Activated T-helper 1 cell treated with anti-CD3 and anti-CD28 coated beads, Interleukin-12 subunit alpha, Interleukin-12 subunit beta, Interleukin-2, Interleukin-4 antibody, amounts not matched to agents 30 ng/mL and 10 ng/mL and 1 ng/mL, durations not matched to agents 14 hours and 24 hours and 36 hours (primary cell): ENCODE results near the gene RFX8. TPM values are rescaled to one million over a fixed set of nuclear protein-coding genes. Genes with fewer than 3 reads are reported as not detected.

Source experiments
- DNase-seq: peaks from one replicate; pipeline ENCODE4 v3.0.0; 2021; ENCODE audit warnings: low spot score
- H3K27ac Mint-ChIP-seq: one replicate; pipeline ENCODE4 v1.8.0; 2021; ENCODE audit warnings: mild to moderate bottlenecking, mixed read lengths
- H3K27me3 Mint-ChIP-seq: one replicate; pipeline ENCODE4 v1.8.0; 2022; ENCODE audit warnings: mild to moderate bottlenecking, moderate library complexity, mixed read lengths; ENCODE audit not compliant: insufficient read depth
- H3K36me3 Mint-ChIP-seq: one replicate; pipeline ENCODE4 v1.8.0; 2021; ENCODE audit warnings: low read depth, mixed read lengths
- H3K4me1 Mint-ChIP-seq: one replicate; pipeline ENCODE4 v1.8.0; 2021; ENCODE audit warnings: low read depth, mixed read lengths
- H3K4me3 Mint-ChIP-seq: one replicate; pipeline ENCODE4 v1.8.0; 2021; ENCODE audit warnings: mild to moderate bottlenecking, moderate library complexity, mixed read lengths
- H3K9me3 Mint-ChIP-seq: one replicate; pipeline ENCODE4 v1.8.0; 2021; ENCODE audit warnings: mixed read lengths
- intact Hi-C: fragments of 100-400 bp; cut with micrococcal nuclease; formaldehyde crosslinking; loops from one replicate; pipeline ENCODE4 v1.15.1; 2024
- total RNA-seq: library from RNA; stranded (reverse); gene quantifications from 2 replicates; pipeline ENCODE4 v1.2.3, GENCODE V29; 2022

Gene RFX8
- total RNA-seq, 1 donor from 2014 or later, result 0.78 TPM

- no peak overlapping the region for H3K4me3 Mint-ChIP-seq
- H3K27ac Mint-ChIP-seq, result no peak overlapping the region
- H3K36me3 Mint-ChIP-seq, result no peaks in the 10 kb centered on the region
- DNase-seq, result no peak
- H3K27me3 Mint-ChIP-seq, result peaks cover 15% of the 10 kb centered on the region
- no peaks in the 10 kb centered on the region for H3K9me3 Mint-ChIP-seq
- intact Hi-C loops, result no loop called here
- H3K4me1 Mint-ChIP-seq, result peaks cover 7% of the 10 kb centered on the region
Measured at GRCh38 chr2:101399021-101399799, 75.7 kb downstream of the RFX8 start.

- Mint-ChIP-seq H3K27me3 (peaks cover 15% of the 10 kb centered on the region), H3K27ac (no peak overlapping the region), H3K4me1 (peaks cover 7% of the 10 kb centered on the region), H3K9me3 (no peaks in the 10 kb centered on the region), H3K4me3 (no peak overlapping the region), H3K36me3 (no peaks in the 10 kb centered on the region)
- intact Hi-C loops, result no loop called here
- no peak for DNase-seq
Measured at GRCh38 chr2:101398116-101398821, 76.6 kb downstream of the RFX8 start.

GRCh38 chr2:101396316-101396717 lies 78.6 kb downstream of the RFX8 start:
- Mint-ChIP-seq H3K27me3 (peaks cover 15% of the 10 kb centered on the region), H3K9me3 (no peaks in the 10 kb centered on the region)

GRCh38 chr2:101395545-101396315 lies 79.2 kb downstream of the RFX8 start:
- H3K4me3 Mint-ChIP-seq, result no peak overlapping the region
- H3K27me3 Mint-ChIP-seq, result peaks cover 15% of the 10 kb centered on the region
- DNase-seq, result no peak
- H3K9me3 Mint-ChIP-seq, result no peaks in the 10 kb centered on the region
- intact Hi-C loops, result no loop called here
- H3K36me3 Mint-ChIP-seq, result no peaks in the 10 kb centered on the region
- H3K4me1 Mint-ChIP-seq, result peaks cover 7% of the 10 kb centered on the region
- H3K27ac Mint-ChIP-seq, result no peak overlapping the region

More at GRCh38 chr2:101396316-101396717, 78.6 kb downstream of the RFX8 start:
- H3K4me1 Mint-ChIP-seq, result peaks cover 7% of the 10 kb centered on the region
- no peak overlapping the region for H3K4me3 Mint-ChIP-seq
- DNase-seq, result no peak
- no peaks in the 10 kb centered on the region for H3K36me3 Mint-ChIP-seq
- no peak overlapping the region for H3K27ac Mint-ChIP-seq
- intact Hi-C loops, result no loop called here

- no peak for DNase-seq
- Mint-ChIP-seq H3K27me3 (peaks cover 57% of the 10 kb centered on the region), H3K36me3 (no peaks in the 10 kb centered on the region), H3K27ac (no peak overlapping the region), H3K4me1 (peaks cover 11% of the 10 kb centered on the region), H3K9me3 (no peaks in the 10 kb centered on the region), H3K4me3 (peak overlapping the region; percentile 45)
- intact Hi-C loops, result loop anchor here (5.0 to 10.0 kb wide), 2 partner anchors 136 to 373 kb away; partner anchors contain the start of gene CNOT11
Measured at GRCh38 chr2:101388232-101388631, 86.7 kb downstream of the RFX8 start.

- DNase-seq, result peak; percentile 56
- peaks cover 64% of the 10 kb centered on the region for H3K27me3 Mint-ChIP-seq
- no peaks in the 10 kb centered on the region for H3K9me3 Mint-ChIP-seq
- H3K4me1 Mint-ChIP-seq, result peaks cover 11% of the 10 kb centered on the region
- peak within 1 kb of the TSS; percentile 65 for H3K4me3 Mint-ChIP-seq
- H3K27ac Mint-ChIP-seq, result no peak within 1 kb of the TSS
- intact Hi-C loops, result loop anchor here (1.0 to 10.0 kb wide), 4 partner anchors 44 to 372 kb away; partner anchors contain the start of gene CNOT11
- H3K36me3 Mint-ChIP-seq, result no peaks in the 10 kb centered on the region
Measured at GRCh38 chr2:101387151-101387834, 87.6 kb downstream of the RFX8 start, which contains the start of gene CREG2. Gene CREG2 (minus strand): TSS chr2:101387503. CDS start chr2:101387457, 46 bp downstream.

- Mint-ChIP-seq H3K9me3 (no peaks in the 10 kb centered on the region), H3K4me1 (peaks cover 11% of the 10 kb centered on the region), H3K4me3 (peak overlapping the region; percentile 64), H3K36me3 (no peaks in the 10 kb centered on the region), H3K27me3 (peaks cover 66% of the 10 kb centered on the region), H3K27ac (no peak overlapping the region)
- no peak for DNase-seq
- intact Hi-C loops, result loop anchor here (1.0 to 10.0 kb wide), 4 partner anchors 44 to 372 kb away; partner anchors contain the start of gene CNOT11
Measured at GRCh38 chr2:101386599-101387150, 88.2 kb downstream of the RFX8 start.

GRCh38 chr2:101383016-101383541 lies 91.8 kb downstream of the RFX8 start:
- no peak for DNase-seq
- H3K4me1 Mint-ChIP-seq, result peaks cover 7% of the 10 kb centered on the region
- H3K36me3 Mint-ChIP-seq, result no peaks in the 10 kb centered on the region
- H3K27ac Mint-ChIP-seq, result no peak overlapping the region
- no peak overlapping the region for H3K4me3 Mint-ChIP-seq
- H3K27me3 Mint-ChIP-seq, result peaks cover 58% of the 10 kb centered on the region
- H3K9me3 Mint-ChIP-seq, result no peaks in the 10 kb centered on the region
- intact Hi-C loops, result loop anchor here (10.0 kb wide), 1 partner anchor 368 kb away; no protein-coding TSS in a partner anchor

GRCh38 chr2:101382442-101382841 lies 92.5 kb downstream of the RFX8 start:
- intact Hi-C loops, result loop anchor here (10.0 kb wide), 1 partner anchor 368 kb away; no protein-coding TSS in a partner anchor
- Mint-ChIP-seq H3K27ac (no peak overlapping the region), H3K27me3 (peaks cover 53% of the 10 kb centered on the region), H3K4me1 (peaks cover 7% of the 10 kb centered on the region), H3K36me3 (no peaks in the 10 kb centered on the region), H3K4me3 (no peak overlapping the region), H3K9me3 (no peaks in the 10 kb centered on the region)
- no peak for DNase-seq

- no peak for DNase-seq
- Mint-ChIP-seq H3K27me3 (peaks cover 37% of the 10 kb centered on the region), H3K4me3 (no peak overlapping the region), H3K36me3 (no peaks in the 10 kb centered on the region), H3K9me3 (no peaks in the 10 kb centered on the region), H3K27ac (no peak overlapping the region), H3K4me1 (no peaks in the 10 kb centered on the region)
- intact Hi-C loops, result loop anchor here (10.0 kb wide), 1 partner anchor 366 kb away; no protein-coding TSS in a partner anchor
Measured at GRCh38 chr2:101380376-101380775, 94.5 kb downstream of the RFX8 start.

GRCh38 chr2:101379091-101379490 lies 95.8 kb downstream of the RFX8 start:
- Mint-ChIP-seq H3K9me3 (no peaks in the 10 kb centered on the region), H3K4me3 (no peak overlapping the region), H3K4me1 (peaks cover 10% of the 10 kb centered on the region), H3K27ac (no peak overlapping the region), H3K27me3 (peaks cover 27% of the 10 kb centered on the region), H3K36me3 (no peaks in the 10 kb centered on the region)
- intact Hi-C loops, result no loop called here
- no peak for DNase-seq
